ENCODE results near the gene IL10RB. TPM values are rescaled to one million over a fixed set of nuclear protein-coding genes. Genes with fewer than 3 reads are reported as not detected.

The IL10RB gene
- total and polyA plus RNA-seq, 2 experiments from 2014 or later: 27.1 to 29.2 TPM

DNA sequence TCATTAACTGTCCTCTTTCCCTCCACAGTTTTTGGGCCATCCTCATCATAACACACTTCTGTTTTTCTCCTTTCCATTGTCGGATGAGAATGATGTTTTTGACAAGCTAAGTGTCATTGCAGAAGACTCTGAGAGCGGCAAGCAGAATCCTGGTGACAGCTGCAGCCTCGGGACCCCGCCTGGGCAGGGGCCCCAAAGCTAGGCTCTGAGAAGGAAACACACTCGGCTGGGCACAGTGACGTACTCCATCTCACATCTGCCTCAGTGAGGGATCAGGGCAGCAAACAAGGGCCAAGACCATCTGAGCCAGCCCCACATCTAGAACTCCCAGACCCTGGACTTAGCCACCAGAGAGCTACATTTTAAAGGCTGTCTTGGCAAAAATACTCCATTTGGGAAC, 30.0 kb downstream of the IL10RB start:
- WGBS (ENCODE audit: low lambda C conversion rate, missing lambda C conversion rate): 96% methylated on average over 6 of the region's 6 CpGs

GRCh38 chr21:33299181-33299752, 33.1 kb downstream of the IL10RB start:
- Histone ChIP-seq H3K27me3 (no peaks in the 10 kb centered on the region), H3K9me3 (ENCODE audit: low read depth) (no peaks in the 10 kb centered on the region), H4K20me1 (ENCODE audit: insufficient read depth, poor library complexity, severe bottlenecking) (no peaks in the 10 kb centered on the region), H2AFZ (no peak overlapping the region), H3K9me2 (replicated peaks; ENCODE audit: insufficient read depth) (no peaks in the 10 kb centered on the region), H3K27ac (no peak overlapping the region), H3K4me2 (no peak overlapping the region), H3K4me1 (ENCODE audit: insufficient read depth) (peaks cover 7% of the 10 kb centered on the region), H3K36me3 (replicated peaks; ENCODE audit: insufficient read depth, low read depth) (no peaks in the 10 kb centered on the region), H3K79me2 (no peaks in the 10 kb centered on the region), H3K4me3 (no peak overlapping the region)
- WGBS (ENCODE audit: low lambda C conversion rate, missing lambda C conversion rate): 72% methylated on average over 5 of the region's 5 CpGs
- TF ChIP-seq EZH2phosphoT487 (IDR thresholded peaks at IDR 0.05; ENCODE audit: low read depth, severe bottlenecking, unreplicated experiment): no peak
- TF ChIP-seq EZH2 (IDR thresholded peaks at IDR 0.05; ENCODE audit: borderline replicate concordance): no peak
- no peak for TF ChIP-seq CTCF (IDR thresholded peaks at IDR 0.05; ENCODE audit: poor library complexity)
- DNase-seq (ENCODE audit: low spot score): no peak

More for the DNA sequence above, 30.0 kb downstream of the IL10RB start:
- Histone ChIP-seq H3K36me3 (replicated peaks; ENCODE audit: insufficient read depth, low read depth) (no peaks in the 10 kb centered on the region), H3K27me3 (no peaks in the 10 kb centered on the region), H4K20me1 (ENCODE audit: insufficient read depth, poor library complexity, severe bottlenecking) (no peaks in the 10 kb centered on the region), H3K79me2 (no peaks in the 10 kb centered on the region), H2AFZ (no peak overlapping the region), H3K4me3 (no peak overlapping the region), H3K4me1 (ENCODE audit: insufficient read depth) (peaks cover 1% of the 10 kb centered on the region), H3K9me3 (ENCODE audit: low read depth) (no peaks in the 10 kb centered on the region), H3K9me2 (replicated peaks; ENCODE audit: insufficient read depth) (no peaks in the 10 kb centered on the region), H3K27ac (no peak overlapping the region), H3K4me2 (no peak overlapping the region)
- TF ChIP-seq EZH2 (IDR thresholded peaks at IDR 0.05; ENCODE audit: borderline replicate concordance) (no peak), EZH2phosphoT487 (IDR thresholded peaks at IDR 0.05; ENCODE audit: low read depth, severe bottlenecking, unreplicated experiment) (no peak), CTCF (IDR thresholded peaks at IDR 0.05; ENCODE audit: poor library complexity) (no peak)
- DNase-seq (ENCODE audit: low spot score): no peak

GRCh38 chr21:33300701-33301631, 34.8 kb downstream of the IL10RB start:
- DNase-seq (ENCODE audit: low spot score): no peak
- no peak overlapping the region for H3K4me3 ChIP-seq
- H3K27me3 ChIP-seq: no peaks in the 10 kb centered on the region
- H3K4me1 ChIP-seq (ENCODE audit: insufficient read depth): peaks cover 7% of the 10 kb centered on the region
- peak overlapping the region; percentile 32 for H3K4me2 ChIP-seq
- H3K27ac ChIP-seq: peak overlapping the region; percentile 48
- no peaks in the 10 kb centered on the region for H3K9me3 ChIP-seq (ENCODE audit: low read depth)
- no peaks in the 10 kb centered on the region for H4K20me1 ChIP-seq (ENCODE audit: insufficient read depth, poor library complexity, severe bottlenecking)
- 66% methylated on average over 10 of the region's 10 CpGs for WGBS (ENCODE audit: low lambda C conversion rate, missing lambda C conversion rate)
- H3K9me2 ChIP-seq (replicated peaks; ENCODE audit: insufficient read depth): no peaks in the 10 kb centered on the region
- no peaks in the 10 kb centered on the region for H3K36me3 ChIP-seq (replicated peaks; ENCODE audit: insufficient read depth, low read depth)
- no peak overlapping the region for H2AFZ ChIP-seq
- no peaks in the 10 kb centered on the region for H3K79me2 ChIP-seq
- TF ChIP-seq EZH2phosphoT487 (IDR thresholded peaks at IDR 0.05; ENCODE audit: low read depth, severe bottlenecking, unreplicated experiment) (no peak), CTCF (IDR thresholded peaks at IDR 0.05; ENCODE audit: poor library complexity) (no peak), EZH2 (IDR thresholded peaks at IDR 0.05; ENCODE audit: borderline replicate concordance) (no peak)

All from hepatocyte (in vitro differentiated cells).